Panc1 (cell line): ENCODE results near the gene ZNF692. TPM values are rescaled to one million over a fixed set of nuclear protein-coding genes. Genes with fewer than 3 reads are reported as not detected.

Experiments
- ATAC-seq: fragments of 200-7000 bp; cut with Tn5 transposase; 2 replicates; pipeline ENCODE4 v1.9.1; 2020; ENCODE audit warnings: mild to moderate bottlenecking, moderate library complexity
- Bru-seq: library from RNA; stranded (reverse); fragments of 400-500 nt; gene quantifications from one replicate; lab custom pipeline; 2021; lab: Mats Ljungman, UMichigan
- BruChase-seq, 2 experiments: library from RNA; stranded (reverse); fragments of 400-500 nt; gene quantifications; one replicate each; lab custom pipeline; 2021; lab: Mats Ljungman, UMichigan
- BruUV-seq: library from RNA; stranded (reverse); fragments of 400-500 nt; replicated peaks from 2 replicates; lab custom pipeline; 2021; lab: Mats Ljungman, UMichigan
- CTCF ChIA-PET: fragments of 300-600 bp; sonication (Branson Sonifier 250); formaldehyde crosslinking; loops from one replicate; lab custom pipeline; 2022; ENCODE audit warnings: antibody characterized with exemption; lab: Charles Lee
- POLR2A ChIA-PET: fragments of 300-600 bp; sonication (Branson Sonifier 250); formaldehyde crosslinking; loops from one replicate; lab custom pipeline; 2022; ENCODE audit warnings: antibody characterized with exemption; lab: Charles Lee
- DNase-seq: peaks from one replicate; pipeline ENCODE4 v3.0.0-alpha.2; 2010; ENCODE audit warnings: low read depth, low spot score
- H3K27ac ChIP-seq: 2 replicates; pipeline ENCODE4 v1.5.1; 2011; ENCODE audit warnings: mild to moderate bottlenecking, low read length, inconsistent platforms
- H3K27me3 ChIP-seq: fragments of 200-500 bp; sonication (Bioruptor generic); 2 replicates; pipeline ENCODE4 v1.6.0; 2014; ENCODE audit warnings: low read length, inconsistent platforms; ENCODE audit not compliant: control insufficient read depth, insufficient read depth
- H3K36me3 ChIP-seq: fragments of 200-500 bp; sonication (Bioruptor generic); 2 replicates; pipeline ENCODE4 v1.5.1; 2014; ENCODE audit warnings: inconsistent platforms, mild to moderate bottlenecking, low read length, moderate library complexity; ENCODE audit not compliant: control insufficient read depth, insufficient read depth
- H3K4me1 ChIP-seq: 2 replicates; pipeline ENCODE4 v1.5.1; 2011; ENCODE audit warnings: inconsistent platforms, mild to moderate bottlenecking, low read length, moderate library complexity; ENCODE audit not compliant: control insufficient read depth, insufficient read depth
- H3K4me3 ChIP-seq, 2 experiments: 2 replicates each; pipeline ENCODE4 v1.5.1; 2011 to 2012; ENCODE audit warnings: low read depth in 2 of 2, low read length in 2 of 2, mild to moderate bottlenecking in 2 of 2, inconsistent platforms in 1 of 2, moderate library complexity in 1 of 2
- H3K9me3 ChIP-seq: fragments of 200-500 bp; sonication (Bioruptor generic); 2 replicates; pipeline ENCODE4 v1.5.1; 2014; ENCODE audit warnings: low read depth, mild to moderate bottlenecking, inconsistent platforms, low read length, moderate library complexity; ENCODE audit not compliant: control insufficient read depth, insufficient read depth
- POLR2AphosphoS5 ChIP-seq: IDR thresholded peaks from 2 replicates; pipeline ENCODE4 v1.6.1; 2012; ENCODE audit warnings: mild to moderate bottlenecking, low read depth, low read length, moderate library complexity
- SIN3A ChIP-seq: IDR thresholded peaks from 2 replicates; pipeline ENCODE4 v1.6.1; 2012; ENCODE audit warnings: low read depth, mild to moderate bottlenecking, low read length, moderate library complexity, borderline replicate concordance; ENCODE audit not compliant: insufficient read depth
- TCF7L2 ChIP-seq: IDR thresholded peaks from 2 replicates; pipeline ENCODE4 v1.6.1; 2011; ENCODE audit warnings: mild to moderate bottlenecking, low read depth, low read length, inconsistent platforms
- in situ Hi-C: cut with HindIII; loops from 2 replicates; pipeline ENCODE4 v1.10.0; 2016; ENCODE audit warnings: low sequenced_read_pairs, low pct_unique_long_range_greater_than_20kb
- intact Hi-C: fragments of 100-400 bp; cut with micrococcal nuclease; formaldehyde crosslinking; loops from one replicate; pipeline ENCODE4 v1.10.0; 2022; ENCODE audit not compliant: unreplicated experiment
- long read RNA-seq: library from polyadenylated mRNA; unstranded; transcript quantifications from one replicate; pipeline ENCODE4 v2.0.0, GENCODE V29; 2021; ENCODE audit not compliant: unreplicated experiment
- polyA plus RNA-seq: library from polyadenylated mRNA; unstranded; fragments of >200 nt; gene quantifications from one replicate; pipeline ENCODE4 v1.2.1, GENCODE V29; 2012; ENCODE audit warnings: missing spikeins; ENCODE audit not compliant: insufficient read length
- total RNA-seq: library from RNA; stranded (reverse); gene quantifications from one replicate; pipeline ENCODE4 v1.2.1, GENCODE V29; 2021; ENCODE audit not compliant: unreplicated experiment
- TF ChIP-seq, protein P1 (sequence below), 2 experiments: IDR thresholded peaks; 2 replicates each; pipeline ENCODE4 v1.6.1; 2011 to 2012; ENCODE audit warnings: low read depth in 2 of 2, control low read depth in 1 of 2, low read length in 1 of 2, mild to moderate bottlenecking in 1 of 2, moderate library complexity in 1 of 2; ENCODE audit not compliant: insufficient read depth in 1 of 2
- TF ChIP-seq, protein P2 (sequence below): fragments of 450-650 bp; IDR thresholded peaks from 2 replicates; pipeline ENCODE4 v1.5.1; 2017; ENCODE audit warnings: mild to moderate bottlenecking

Gene ZNF692, protein sequence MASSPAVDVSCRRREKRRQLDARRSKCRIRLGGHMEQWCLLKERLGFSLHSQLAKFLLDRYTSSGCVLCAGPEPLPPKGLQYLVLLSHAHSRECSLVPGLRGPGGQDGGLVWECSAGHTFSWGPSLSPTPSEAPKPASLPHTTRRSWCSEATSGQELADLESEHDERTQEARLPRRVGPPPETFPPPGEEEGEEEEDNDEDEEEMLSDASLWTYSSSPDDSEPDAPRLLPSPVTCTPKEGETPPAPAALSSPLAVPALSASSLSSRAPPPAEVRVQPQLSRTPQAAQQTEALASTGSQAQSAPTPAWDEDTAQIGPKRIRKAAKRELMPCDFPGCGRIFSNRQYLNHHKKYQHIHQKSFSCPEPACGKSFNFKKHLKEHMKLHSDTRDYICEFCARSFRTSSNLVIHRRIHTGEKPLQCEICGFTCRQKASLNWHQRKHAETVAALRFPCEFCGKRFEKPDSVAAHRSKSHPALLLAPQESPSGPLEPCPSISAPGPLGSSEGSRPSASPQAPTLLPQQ
- total RNA-seq = 62.3 TPM
- polyA plus RNA-seq = 64.1 TPM
- percentile 80 among the genes with signal in this experiment for Bru-seq, nascent RNA
- BruChase-seq, experiment 1, labeled RNA remaining after a 2-hour chase = percentile 95 among the genes with signal in this experiment
- percentile 91 among the genes with signal in this experiment for BruChase-seq, experiment 2, labeled RNA remaining after a 6-hour chase
- long read RNA-seq, transcript ZNF692-201 (12 exons, 1,931 nt) = major isoform, 5 of 51 reads
- long read RNA-seq, partial matches to known transcripts = 12 of 51 reads
- long read RNA-seq, other reads (novel, unspliced or antisense) = 30 of 51 reads

DNA sequence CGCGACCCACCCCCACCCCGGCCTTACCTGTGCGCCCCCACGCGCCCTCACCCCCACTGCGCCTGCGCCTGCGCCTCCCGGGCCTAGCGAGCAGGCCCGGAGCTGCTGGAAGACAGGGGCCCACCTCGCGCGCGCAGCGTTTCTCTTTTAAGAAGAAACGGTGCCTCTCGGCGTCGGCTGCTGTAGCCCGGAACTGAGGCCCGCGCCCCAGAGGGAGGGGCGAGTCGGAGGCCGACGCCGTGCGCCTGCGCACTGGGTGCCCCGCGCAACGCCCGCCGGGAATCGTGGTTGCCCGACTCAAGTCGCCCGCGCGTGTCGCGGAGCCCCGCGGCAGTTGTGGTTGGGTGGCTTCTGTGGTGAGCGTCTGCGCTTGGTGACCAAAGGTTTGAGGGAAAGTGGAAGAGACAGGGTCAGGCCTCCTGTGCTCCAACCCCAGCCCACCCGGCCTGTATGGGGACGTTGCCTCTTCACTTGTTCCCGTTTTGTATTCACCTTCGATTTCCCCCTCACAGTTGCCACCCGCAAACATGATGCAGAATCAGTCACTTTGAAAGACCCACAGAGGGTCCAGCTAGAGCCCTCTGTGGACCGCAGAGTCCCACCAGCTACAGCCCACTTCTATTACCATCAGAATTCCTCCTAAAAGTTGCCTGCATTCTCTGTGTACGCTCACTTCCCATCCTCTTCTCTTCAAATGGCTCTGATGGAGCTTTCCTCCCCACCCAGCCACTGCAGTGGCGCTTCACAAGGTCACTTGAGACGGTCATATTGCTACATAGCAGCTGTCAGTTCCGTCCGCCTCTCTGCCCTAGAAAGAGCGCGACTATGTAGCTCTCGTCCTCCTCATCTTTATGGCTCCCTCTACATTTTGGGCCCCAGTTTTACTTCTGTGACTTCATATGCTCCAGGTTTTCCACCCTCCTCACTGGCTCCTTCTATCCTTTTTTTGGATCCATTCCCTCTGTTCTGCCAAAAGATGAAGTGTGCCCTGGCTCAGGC lies at the start of gene ZNF692:
Gene ZNF692 (minus strand): TSS at position 195 of the 999 bp plus-strand sequence. CDS start 776 bp downstream, outside the sequence.
- intact Hi-C loops (no loop called here), in situ Hi-C loops (no loop called here)
- Histone ChIP-seq H3K36me3 (peaks cover 3% of the 10 kb centered on the region), H3K4me3 (peak within 1 kb of the TSS; percentile 69 to 91), H3K4me1 (peaks cover 21% of the 10 kb centered on the region), H3K27ac (peak within 1 kb of the TSS; percentile 94), H3K9me3 (no peaks in the 10 kb centered on the region), H3K27me3 (peaks cover 3% of the 10 kb centered on the region; the same call in 1 of the 2 replicates)
- DNase-seq (no peak), ATAC-seq (peak; percentile 93)
- POLR2A ChIA-PET = interaction anchor here (0.9 kb wide), 1 partner anchor 14 kb away, joined by 3 read pairs; no protein-coding TSS in a partner anchor
- CTCF ChIA-PET = interaction anchor here (0.6 kb wide), 2 partner anchors 45 to 50 kb away, joined by 3 to 5 read pairs; no protein-coding TSS in a partner anchor
- BruUV-seq = no TSS peak
- TF ChIP-seq TCF7L2 = 0 out of 2 replicates have a peak, but pooled peaks have one; percentile 43
- TF ChIP-seq, protein P1, sequence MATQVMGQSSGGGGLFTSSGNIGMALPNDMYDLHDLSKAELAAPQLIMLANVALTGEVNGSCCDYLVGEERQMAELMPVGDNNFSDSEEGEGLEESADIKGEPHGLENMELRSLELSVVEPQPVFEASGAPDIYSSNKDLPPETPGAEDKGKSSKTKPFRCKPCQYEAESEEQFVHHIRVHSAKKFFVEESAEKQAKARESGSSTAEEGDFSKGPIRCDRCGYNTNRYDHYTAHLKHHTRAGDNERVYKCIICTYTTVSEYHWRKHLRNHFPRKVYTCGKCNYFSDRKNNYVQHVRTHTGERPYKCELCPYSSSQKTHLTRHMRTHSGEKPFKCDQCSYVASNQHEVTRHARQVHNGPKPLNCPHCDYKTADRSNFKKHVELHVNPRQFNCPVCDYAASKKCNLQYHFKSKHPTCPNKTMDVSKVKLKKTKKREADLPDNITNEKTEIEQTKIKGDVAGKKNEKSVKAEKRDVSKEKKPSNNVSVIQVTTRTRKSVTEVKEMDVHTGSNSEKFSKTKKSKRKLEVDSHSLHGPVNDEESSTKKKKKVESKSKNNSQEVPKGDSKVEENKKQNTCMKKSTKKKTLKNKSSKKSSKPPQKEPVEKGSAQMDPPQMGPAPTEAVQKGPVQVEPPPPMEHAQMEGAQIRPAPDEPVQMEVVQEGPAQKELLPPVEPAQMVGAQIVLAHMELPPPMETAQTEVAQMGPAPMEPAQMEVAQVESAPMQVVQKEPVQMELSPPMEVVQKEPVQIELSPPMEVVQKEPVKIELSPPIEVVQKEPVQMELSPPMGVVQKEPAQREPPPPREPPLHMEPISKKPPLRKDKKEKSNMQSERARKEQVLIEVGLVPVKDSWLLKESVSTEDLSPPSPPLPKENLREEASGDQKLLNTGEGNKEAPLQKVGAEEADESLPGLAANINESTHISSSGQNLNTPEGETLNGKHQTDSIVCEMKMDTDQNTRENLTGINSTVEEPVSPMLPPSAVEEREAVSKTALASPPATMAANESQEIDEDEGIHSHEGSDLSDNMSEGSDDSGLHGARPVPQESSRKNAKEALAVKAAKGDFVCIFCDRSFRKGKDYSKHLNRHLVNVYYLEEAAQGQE (IDR thresholded peaks at IDR 0.05; ENCODE audit: insufficient read depth in 1 of 2, low read depth in 2 of 2, low read length in 1 of 2) = no peak
- peak; percentile 92 for TF ChIP-seq POLR2AphosphoS5
- TF ChIP-seq, protein P2, sequence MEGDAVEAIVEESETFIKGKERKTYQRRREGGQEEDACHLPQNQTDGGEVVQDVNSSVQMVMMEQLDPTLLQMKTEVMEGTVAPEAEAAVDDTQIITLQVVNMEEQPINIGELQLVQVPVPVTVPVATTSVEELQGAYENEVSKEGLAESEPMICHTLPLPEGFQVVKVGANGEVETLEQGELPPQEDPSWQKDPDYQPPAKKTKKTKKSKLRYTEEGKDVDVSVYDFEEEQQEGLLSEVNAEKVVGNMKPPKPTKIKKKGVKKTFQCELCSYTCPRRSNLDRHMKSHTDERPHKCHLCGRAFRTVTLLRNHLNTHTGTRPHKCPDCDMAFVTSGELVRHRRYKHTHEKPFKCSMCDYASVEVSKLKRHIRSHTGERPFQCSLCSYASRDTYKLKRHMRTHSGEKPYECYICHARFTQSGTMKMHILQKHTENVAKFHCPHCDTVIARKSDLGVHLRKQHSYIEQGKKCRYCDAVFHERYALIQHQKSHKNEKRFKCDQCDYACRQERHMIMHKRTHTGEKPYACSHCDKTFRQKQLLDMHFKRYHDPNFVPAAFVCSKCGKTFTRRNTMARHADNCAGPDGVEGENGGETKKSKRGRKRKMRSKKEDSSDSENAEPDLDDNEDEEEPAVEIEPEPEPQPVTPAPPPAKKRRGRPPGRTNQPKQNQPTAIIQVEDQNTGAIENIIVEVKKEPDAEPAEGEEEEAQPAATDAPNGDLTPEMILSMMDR = peak; percentile 32; the same call in 1 of the 2 replicates
- peak; percentile 61; the same call in 1 of the 2 replicates for TF ChIP-seq SIN3A
